HCT116 (cell line): Measurements from ENCODE around the gene COBL. TPM values are rescaled to one million over a fixed set of nuclear protein-coding genes. Genes with fewer than 3 reads are reported as not detected.

ENCODE experiments used
- ATAC-seq: fragments of 200-7000 bp; cut with Tn5 transposase; 2 replicates; pipeline ENCODE4 v1.9.1; 2020; ENCODE audit warnings: mild to moderate bottlenecking, moderate library complexity
- BruUV-seq: library from RNA; stranded (reverse); fragments of 400-500 nt; replicated peaks from 2 replicates; lab custom pipeline; 2021; lab: Mats Ljungman, UMichigan
- CTCF ChIA-PET: fragments of 300-600 bp; sonication (Branson Sonifier 250); formaldehyde crosslinking; loops from one replicate; lab custom pipeline; 2021; ENCODE audit warnings: antibody characterized with exemption; lab: Charles Lee
- POLR2A ChIA-PET: fragments of 300-600, 350-600 bp; sonication (Branson Sonifier 250); formaldehyde crosslinking; loops from one replicate; lab custom pipeline; 2021; ENCODE audit warnings: antibody characterized with exemption; lab: Charles Lee
- RAD21 ChIA-PET, 2 experiments: fragments of 300-600 bp; sonication (Branson Sonifier 250); formaldehyde crosslinking; loops; one replicate each; lab custom pipeline; 2023; ENCODE audit warnings: low total read pairs in 2 of 2; ENCODE audit not compliant: uncharacterized antibody in 2 of 2, unreplicated experiment in 2 of 2, low non-redundant PET in 1 of 2; lab: Charles Lee
- DNase-seq: peaks from one replicate; pipeline ENCODE4 v3.0.0-alpha.2; 2010; ENCODE audit warnings: low read depth, low spot score
- H2AFZ ChIP-seq: fragments of 200-600 bp; shearing (Covaris generic), sonication (generic); 2 replicates; pipeline ENCODE4 v1.6.1; 2017; ENCODE audit warnings: low read depth, mixed run types, mixed read lengths, antibody characterized with exemption, low read length; ENCODE audit not compliant: poor library complexity, severe bottlenecking
- H3K27ac ChIP-seq: 2 replicates; pipeline ENCODE4 v1.5.1; 2012; ENCODE audit warnings: low read depth, low read length
- H3K27me3 ChIP-seq: fragments of 200-600 bp; sonication (generic); 2 replicates; pipeline ENCODE4 v1.6.1; 2016; ENCODE audit warnings: mixed run types, low read length, mixed read lengths; ENCODE audit not compliant: insufficient read depth
- H3K36me3 ChIP-seq, 2 experiments: fragments of 200-500 bp in 1 of 2; fragments of 200-600 bp in 1 of 2; sonication (Bioruptor generic) in 1 of 2; sonication (generic) in 1 of 2; 2 replicates each; pipeline versions ENCODE4 v1.5.1 to v1.6.1; 2014 to 2016; ENCODE audit warnings: low read length in 2 of 2, inconsistent platforms in 1 of 2, mixed read lengths in 1 of 2, mixed run types in 1 of 2; ENCODE audit not compliant: insufficient read depth in 2 of 2, control insufficient read depth in 1 of 2
- H3K4me1 ChIP-seq, 2 experiments: fragments of 200-600 bp in 1 of 2; sonication (generic) in 1 of 2; 2 replicates each; pipeline versions ENCODE4 v1.5.1 to v1.6.1; 2012 to 2017; ENCODE audit warnings: low read length in 2 of 2, inconsistent platforms in 1 of 2, mild to moderate bottlenecking in 1 of 2, mixed read lengths in 1 of 2, mixed run types in 1 of 2, moderate library complexity in 1 of 2; ENCODE audit not compliant: insufficient read depth in 2 of 2, control insufficient read depth in 1 of 2
- H3K4me2 ChIP-seq: fragments of 200-600 bp; sonication (generic); 2 replicates; pipeline ENCODE4 v1.6.1; 2017; ENCODE audit warnings: mixed run types, low read length, mixed read lengths
- H3K4me3 ChIP-seq, 2 experiments: fragments of 200-600 bp in 1 of 2; sonication (generic) in 1 of 2; replicated peaks in 1 of 2; 2 replicates each; pipeline ENCODE4 v1.5.1; 2011 to 2016; ENCODE audit warnings: low read length in 2 of 2, control low read depth in 1 of 2, low read depth in 1 of 2, mild to moderate bottlenecking in 1 of 2, mixed read lengths in 1 of 2, mixed run types in 1 of 2
- H3K79me2 ChIP-seq: fragments of 200-600 bp; sonication (generic); 2 replicates; pipeline ENCODE4 v1.6.1; 2017; ENCODE audit warnings: mild to moderate bottlenecking, mixed run types, low read length, moderate library complexity, mixed read lengths; ENCODE audit not compliant: insufficient read depth
- H3K9ac ChIP-seq: fragments of 200-600 bp; sonication (generic); 2 replicates; pipeline ENCODE4 v1.6.1; 2016; ENCODE audit warnings: low read length, mixed read lengths
- H3K9me2 ChIP-seq: fragments of 200-600 bp; sonication (generic), shearing (Covaris generic); 2 replicates; pipeline ENCODE4 v1.6.1; 2017; ENCODE audit warnings: mixed run types, mild to moderate bottlenecking, moderate library complexity; ENCODE audit not compliant: insufficient read depth
- H3K9me3 ChIP-seq, 2 experiments: fragments of 200-500 bp in 1 of 2; fragments of 200-600 bp in 1 of 2; sonication (Bioruptor generic) in 1 of 2; sonication (generic) in 1 of 2; 2 replicates each; pipeline ENCODE4 v1.6.1; 2014 to 2017; ENCODE audit warnings: low read length in 2 of 2, mixed read lengths in 2 of 2, inconsistent platforms in 1 of 2, low read depth in 1 of 2, mild to moderate bottlenecking in 1 of 2, mixed run types in 1 of 2, moderate library complexity in 1 of 2; ENCODE audit not compliant: control insufficient read depth in 1 of 2, insufficient read depth in 1 of 2
- H4K20me1 ChIP-seq: fragments of 200-600 bp; sonication (generic), shearing (Covaris generic); 2 replicates; pipeline ENCODE4 v1.6.1; 2017; ENCODE audit warnings: mixed run types, mild to moderate bottlenecking, moderate library complexity; ENCODE audit not compliant: insufficient read depth
- CEBPB ChIP-seq: IDR thresholded peaks from 2 replicates; pipeline ENCODE4 v1.6.1; 2012; ENCODE audit warnings: low read depth
- ELF1 ChIP-seq: IDR thresholded peaks from 2 replicates; pipeline ENCODE4 v1.6.1; 2012; ENCODE audit warnings: low read depth, borderline replicate concordance
- EZH2 ChIP-seq: fragments of 200-600 bp; sonication (generic); IDR thresholded peaks from 2 replicates; pipeline ENCODE4 v1.6.1; 2017; ENCODE audit warnings: antibody characterized with exemption, mixed run types
- MAX ChIP-seq: IDR thresholded peaks from 2 replicates; pipeline ENCODE4 v1.6.1; 2012
- REST ChIP-seq: IDR thresholded peaks from 2 replicates; pipeline ENCODE4 v1.6.1; 2012; ENCODE audit warnings: low read depth
- SIN3A ChIP-seq: IDR thresholded peaks from 2 replicates; pipeline ENCODE4 v1.6.1; 2012; ENCODE audit warnings: low read depth
- SRF ChIP-seq: IDR thresholded peaks from 2 replicates; pipeline ENCODE4 v1.6.1; 2012; ENCODE audit warnings: low read depth
- ZFX ChIP-seq: fragments of 450-650 bp; IDR thresholded peaks from 2 replicates; pipeline ENCODE4 v1.6.1; 2017
- ZNF274 ChIP-seq: fragments of 200-500 bp; sonication (Bioruptor generic); IDR thresholded peaks from 2 replicates; pipeline ENCODE4 v1.6.1; 2014; ENCODE audit warnings: mild to moderate bottlenecking, low read depth, low read length, inconsistent platforms
- intact Hi-C: fragments of 100-400 bp; cut with micrococcal nuclease; formaldehyde crosslinking; loops from 2 replicates; pipeline ENCODE4 v1.10.0; 2022
- total RNA-seq: library from RNA; stranded (reverse); gene quantifications from one replicate; pipeline ENCODE4 v1.2.1, GENCODE V29; 2021; ENCODE audit not compliant: unreplicated experiment

The COBL gene
- total RNA-seq, 1 experiment from 2014 or later: 19.3 TPM

GRCh38 chr7:51180092-51180491 is 136.5 kb downstream of the COBL start:
- ChIA-PET POLR2A (no interaction called here), RAD21 (no interaction called here), CTCF (no interaction called here)
- H3K27ac ChIP-seq: no peak overlapping the region
- no peaks in the 10 kb centered on the region for H3K9me2 ChIP-seq
- DNase-seq (no peak), ATAC-seq (no peak)
- no peaks in the 10 kb centered on the region for H4K20me1 ChIP-seq
- H3K27me3 ChIP-seq: no peaks in the 10 kb centered on the region
- no peak overlapping the region for H2AFZ ChIP-seq
- intact Hi-C loops: no loop called here
- H3K9me3 ChIP-seq: no peaks in the 10 kb centered on the region
- H3K4me3 ChIP-seq: no peak overlapping the region
- BruUV-seq: no TSS peak
- no peaks in the 10 kb centered on the region for H3K36me3 ChIP-seq
- H3K79me2 ChIP-seq: no peaks in the 10 kb centered on the region
- no peak overlapping the region for H3K9ac ChIP-seq
- H3K4me1 ChIP-seq: no peaks in the 10 kb centered on the region
- H3K4me2 ChIP-seq: no peak overlapping the region
- TF ChIP-seq SIN3A (no peak), CEBPB (no peak), ZFX (no peak), SRF (no peak), REST (no peak), MAX (no peak), ZNF274 (no peak), ELF1 (no peak), EZH2 (no peak)
- TF ChIP-seq, all 23 proteins: peak for 0
